HCT116 (cell line): Measurements from ENCODE around the gene SUCLG2. TPM values are rescaled to one million over a fixed set of nuclear protein-coding genes. Genes with fewer than 3 reads are reported as not detected.

ENCODE experiments used
- ATAC-seq: fragments of 200-7000 bp; cut with Tn5 transposase; 2 replicates; pipeline ENCODE4 v1.9.1; 2020; ENCODE audit warnings: mild to moderate bottlenecking, moderate library complexity
- BruUV-seq: library from RNA; stranded (reverse); fragments of 400-500 nt; replicated peaks from 2 replicates; lab custom pipeline; 2021; lab: Mats Ljungman, UMichigan
- CTCF ChIA-PET: fragments of 300-600 bp; sonication (Branson Sonifier 250); formaldehyde crosslinking; loops from one replicate; lab custom pipeline; 2021; ENCODE audit warnings: antibody characterized with exemption; lab: Charles Lee
- POLR2A ChIA-PET: fragments of 300-600, 350-600 bp; sonication (Branson Sonifier 250); formaldehyde crosslinking; loops from one replicate; lab custom pipeline; 2021; ENCODE audit warnings: antibody characterized with exemption; lab: Charles Lee
- RAD21 ChIA-PET, 2 experiments: fragments of 300-600 bp; sonication (Branson Sonifier 250); formaldehyde crosslinking; loops; one replicate each; lab custom pipeline; 2023; ENCODE audit warnings: low total read pairs in 2 of 2; ENCODE audit not compliant: uncharacterized antibody in 2 of 2, unreplicated experiment in 2 of 2, low non-redundant PET in 1 of 2; lab: Charles Lee
- DNase-seq: peaks from one replicate; pipeline ENCODE4 v3.0.0-alpha.2; 2010; ENCODE audit warnings: low read depth, low spot score
- H2AFZ ChIP-seq: fragments of 200-600 bp; shearing (Covaris generic), sonication (generic); 2 replicates; pipeline ENCODE4 v1.6.1; 2017; ENCODE audit warnings: low read depth, mixed run types, mixed read lengths, antibody characterized with exemption, low read length; ENCODE audit not compliant: poor library complexity, severe bottlenecking
- H3K27ac ChIP-seq: 2 replicates; pipeline ENCODE4 v1.5.1; 2012; ENCODE audit warnings: low read depth, low read length
- H3K27me3 ChIP-seq: fragments of 200-600 bp; sonication (generic); 2 replicates; pipeline ENCODE4 v1.6.1; 2016; ENCODE audit warnings: mixed run types, low read length, mixed read lengths; ENCODE audit not compliant: insufficient read depth
- H3K36me3 ChIP-seq, 2 experiments: fragments of 200-500 bp in 1 of 2; fragments of 200-600 bp in 1 of 2; sonication (Bioruptor generic) in 1 of 2; sonication (generic) in 1 of 2; 2 replicates each; pipeline versions ENCODE4 v1.5.1 to v1.6.1; 2014 to 2016; ENCODE audit warnings: low read length in 2 of 2, inconsistent platforms in 1 of 2, mixed read lengths in 1 of 2, mixed run types in 1 of 2; ENCODE audit not compliant: insufficient read depth in 2 of 2, control insufficient read depth in 1 of 2
- H3K4me1 ChIP-seq, 2 experiments: fragments of 200-600 bp in 1 of 2; sonication (generic) in 1 of 2; 2 replicates each; pipeline versions ENCODE4 v1.5.1 to v1.6.1; 2012 to 2017; ENCODE audit warnings: low read length in 2 of 2, inconsistent platforms in 1 of 2, mild to moderate bottlenecking in 1 of 2, mixed read lengths in 1 of 2, mixed run types in 1 of 2, moderate library complexity in 1 of 2; ENCODE audit not compliant: insufficient read depth in 2 of 2, control insufficient read depth in 1 of 2
- H3K4me2 ChIP-seq: fragments of 200-600 bp; sonication (generic); 2 replicates; pipeline ENCODE4 v1.6.1; 2017; ENCODE audit warnings: mixed run types, low read length, mixed read lengths
- H3K4me3 ChIP-seq, 2 experiments: fragments of 200-600 bp in 1 of 2; sonication (generic) in 1 of 2; replicated peaks in 1 of 2; 2 replicates each; pipeline ENCODE4 v1.5.1; 2011 to 2016; ENCODE audit warnings: low read length in 2 of 2, control low read depth in 1 of 2, low read depth in 1 of 2, mild to moderate bottlenecking in 1 of 2, mixed read lengths in 1 of 2, mixed run types in 1 of 2
- H3K79me2 ChIP-seq: fragments of 200-600 bp; sonication (generic); 2 replicates; pipeline ENCODE4 v1.6.1; 2017; ENCODE audit warnings: mild to moderate bottlenecking, mixed run types, low read length, moderate library complexity, mixed read lengths; ENCODE audit not compliant: insufficient read depth
- H3K9ac ChIP-seq: fragments of 200-600 bp; sonication (generic); 2 replicates; pipeline ENCODE4 v1.6.1; 2016; ENCODE audit warnings: low read length, mixed read lengths
- H3K9me2 ChIP-seq: fragments of 200-600 bp; sonication (generic), shearing (Covaris generic); 2 replicates; pipeline ENCODE4 v1.6.1; 2017; ENCODE audit warnings: mixed run types, mild to moderate bottlenecking, moderate library complexity; ENCODE audit not compliant: insufficient read depth
- H3K9me3 ChIP-seq, 2 experiments: fragments of 200-500 bp in 1 of 2; fragments of 200-600 bp in 1 of 2; sonication (Bioruptor generic) in 1 of 2; sonication (generic) in 1 of 2; 2 replicates each; pipeline ENCODE4 v1.6.1; 2014 to 2017; ENCODE audit warnings: low read length in 2 of 2, mixed read lengths in 2 of 2, inconsistent platforms in 1 of 2, low read depth in 1 of 2, mild to moderate bottlenecking in 1 of 2, mixed run types in 1 of 2, moderate library complexity in 1 of 2; ENCODE audit not compliant: control insufficient read depth in 1 of 2, insufficient read depth in 1 of 2
- H4K20me1 ChIP-seq: fragments of 200-600 bp; sonication (generic), shearing (Covaris generic); 2 replicates; pipeline ENCODE4 v1.6.1; 2017; ENCODE audit warnings: mixed run types, mild to moderate bottlenecking, moderate library complexity; ENCODE audit not compliant: insufficient read depth
- ATF3 ChIP-seq: IDR thresholded peaks from 2 replicates; pipeline ENCODE4 v1.6.1; 2012
- CBX3 ChIP-seq: IDR thresholded peaks from 2 replicates; pipeline ENCODE4 v1.6.1; 2012; ENCODE audit warnings: low read depth
- CEBPB ChIP-seq: IDR thresholded peaks from 2 replicates; pipeline ENCODE4 v1.6.1; 2012; ENCODE audit warnings: low read depth
- EGR1 ChIP-seq: IDR thresholded peaks from 2 replicates; pipeline ENCODE4 v1.6.1; 2012; ENCODE audit warnings: low read depth
- EZH2 ChIP-seq: fragments of 200-600 bp; sonication (generic); IDR thresholded peaks from 2 replicates; pipeline ENCODE4 v1.6.1; 2017; ENCODE audit warnings: antibody characterized with exemption, mixed run types
- EZH2phosphoT487 ChIP-seq: fragments of 200-600 bp; IDR thresholded peaks from 2 replicates; pipeline ENCODE4 v1.6.1; 2018; ENCODE audit warnings: antibody characterized with exemption, borderline replicate concordance
- FOSL1 ChIP-seq: IDR thresholded peaks from 2 replicates; pipeline ENCODE4 v1.6.1; 2012; ENCODE audit warnings: low read depth
- MAX ChIP-seq: IDR thresholded peaks from 2 replicates; pipeline ENCODE4 v1.6.1; 2012
- POLR2A ChIP-seq: IDR thresholded peaks from 2 replicates; pipeline ENCODE4 v1.7.0; 2011; ENCODE audit warnings: borderline replicate concordance; ENCODE audit not compliant: insufficient read depth, insufficient read length; ENCODE audit errors: extremely low read depth
- POLR2AphosphoS5 ChIP-seq: IDR thresholded peaks from 2 replicates; pipeline ENCODE4 v1.6.1; 2011; ENCODE audit warnings: mild to moderate bottlenecking, low read depth, low read length, moderate library complexity
- RAD21 ChIP-seq: IDR thresholded peaks from 2 replicates; pipeline ENCODE4 v1.6.1; 2012; ENCODE audit warnings: low read depth, mild to moderate bottlenecking
- REST ChIP-seq: IDR thresholded peaks from 2 replicates; pipeline ENCODE4 v1.6.1; 2012; ENCODE audit warnings: low read depth
- SP1 ChIP-seq: IDR thresholded peaks from 2 replicates; pipeline ENCODE4 v1.6.1; 2012; ENCODE audit warnings: low read depth
- TCF7L2 ChIP-seq: IDR thresholded peaks from 2 replicates; pipeline ENCODE4 v1.7.0; 2011; ENCODE audit warnings: borderline replicate concordance, inconsistent platforms; ENCODE audit not compliant: insufficient read depth, insufficient read length; ENCODE audit errors: extremely low read depth
- YY1 ChIP-seq: IDR thresholded peaks from 2 replicates; pipeline ENCODE4 v1.6.1; 2011; ENCODE audit warnings: low read length, low read depth, moderate library complexity, mild to moderate bottlenecking; ENCODE audit not compliant: insufficient replicate concordance; ENCODE audit errors: extremely low read depth
- ZBTB33 ChIP-seq: IDR thresholded peaks from 2 replicates; pipeline ENCODE4 v1.6.1; 2011; ENCODE audit warnings: mild to moderate bottlenecking, low read length, moderate library complexity; ENCODE audit not compliant: insufficient replicate concordance; ENCODE audit errors: extremely low read depth
- ZFX ChIP-seq: fragments of 450-650 bp; IDR thresholded peaks from 2 replicates; pipeline ENCODE4 v1.6.1; 2017
- ZNF274 ChIP-seq: fragments of 200-500 bp; sonication (Bioruptor generic); IDR thresholded peaks from 2 replicates; pipeline ENCODE4 v1.6.1; 2014; ENCODE audit warnings: mild to moderate bottlenecking, low read depth, low read length, inconsistent platforms
- intact Hi-C: fragments of 100-400 bp; cut with micrococcal nuclease; formaldehyde crosslinking; loops from 2 replicates; pipeline ENCODE4 v1.10.0; 2022
- total RNA-seq: library from RNA; stranded (reverse); gene quantifications from one replicate; pipeline ENCODE4 v1.2.1, GENCODE V29; 2021; ENCODE audit not compliant: unreplicated experiment

SUCLG2 gene
- total RNA-seq, 1 experiment from 2014 or later = 49.2 TPM

- Histone ChIP-seq H3K9ac (no peak overlapping the region), H3K27ac (no peak overlapping the region), H3K27me3 (peaks cover 5% of the 10 kb centered on the region; the same call in 1 of the 2 replicates), H2AFZ (no peak overlapping the region), H3K4me2 (no peak overlapping the region), H3K36me3 (no peaks in the 10 kb centered on the region), H4K20me1 (no peaks in the 10 kb centered on the region), H3K4me3 (no peak overlapping the region), H3K79me2 (no peaks in the 10 kb centered on the region), H3K4me1 (no peaks in the 10 kb centered on the region), H3K9me2 (no peaks in the 10 kb centered on the region), H3K9me3 (no peaks in the 10 kb centered on the region)
- DNase-seq = no peak
- intact Hi-C loops = no loop called here
- ChIA-PET RAD21 (no interaction called here), CTCF (no interaction called here), POLR2A (no interaction called here)
- no TSS peak for BruUV-seq
- no peak for ATAC-seq
- TF ChIP-seq YY1 = no peak
- no peak for TF ChIP-seq EGR1
- TF ChIP-seq ZNF274 = no peak
- no peak for TF ChIP-seq POLR2A
- TF ChIP-seq ZBTB33 = no peak
- TF ChIP-seq CEBPB = no peak
- no peak for TF ChIP-seq CBX3
- no peak for TF ChIP-seq FOSL1
- no peak for TF ChIP-seq ZFX
- no peak for TF ChIP-seq SP1
- no peak for TF ChIP-seq RAD21
- no peak for TF ChIP-seq EZH2phosphoT487
- no peak for TF ChIP-seq MAX
- TF ChIP-seq ATF3 = no peak
- no peak for TF ChIP-seq TCF7L2
- no peak for TF ChIP-seq REST
- no peak for TF ChIP-seq POLR2AphosphoS5
- no peak for TF ChIP-seq EZH2
Measured at GRCh38 chr3:67334588-67334987, 319.8 kb downstream of the SUCLG2 start.
